GM18526 (cell line): ENCODE measurements around the gene SF3A2.

Experiments
- POLR2A ChIP-seq: IDR thresholded peaks from 3 replicates; pipeline ENCODE4 v1.6.1; 2011; ENCODE audit not compliant: insufficient read length; ENCODE audit errors: extremely low read depth

The SF3A2 gene

GRCh38 chr19:2216361-2217225 is 20.0 kb upstream of the SF3A2 start:
- TF ChIP-seq POLR2A, result no peak

GRCh38 chr19:2217591-2217990 is 19.0 kb upstream of the SF3A2 start:
- no peak for TF ChIP-seq POLR2A

- TF ChIP-seq POLR2A, result no peak
These were observed 16.9 kb upstream of the SF3A2 start for GRCh38 chr19:2219726-2220125.

DNA sequence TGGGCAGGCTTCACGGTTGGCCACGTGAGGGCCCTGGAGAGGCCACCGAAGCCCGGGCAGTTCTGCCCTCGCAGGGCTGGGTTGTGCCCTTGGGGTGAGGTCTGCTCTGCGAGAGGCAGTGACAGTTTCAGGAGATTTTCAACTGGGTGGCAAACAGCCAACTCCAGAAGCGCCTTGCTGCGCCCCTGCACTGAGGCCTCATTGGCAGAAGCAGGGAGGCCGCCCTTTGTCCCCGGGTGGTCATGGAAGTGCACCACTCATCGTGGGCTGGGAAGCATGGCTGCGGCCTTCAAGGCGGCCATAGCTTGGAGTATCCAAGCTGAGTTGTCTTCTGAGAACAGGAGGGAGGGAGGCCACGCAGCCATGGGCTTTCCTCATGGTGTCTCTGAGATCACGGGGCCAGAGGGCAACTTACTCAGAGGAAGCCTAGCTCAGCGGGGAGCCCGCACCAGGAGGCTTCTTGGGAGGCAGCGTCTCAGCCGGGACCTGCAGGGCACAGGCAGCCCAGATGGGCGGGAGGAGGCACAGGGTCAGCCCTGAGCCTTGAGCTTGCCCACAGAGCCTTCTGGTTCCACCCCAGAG is 15.3 kb upstream of the SF3A2 start:
- no peak for TF ChIP-seq POLR2A

DNA sequence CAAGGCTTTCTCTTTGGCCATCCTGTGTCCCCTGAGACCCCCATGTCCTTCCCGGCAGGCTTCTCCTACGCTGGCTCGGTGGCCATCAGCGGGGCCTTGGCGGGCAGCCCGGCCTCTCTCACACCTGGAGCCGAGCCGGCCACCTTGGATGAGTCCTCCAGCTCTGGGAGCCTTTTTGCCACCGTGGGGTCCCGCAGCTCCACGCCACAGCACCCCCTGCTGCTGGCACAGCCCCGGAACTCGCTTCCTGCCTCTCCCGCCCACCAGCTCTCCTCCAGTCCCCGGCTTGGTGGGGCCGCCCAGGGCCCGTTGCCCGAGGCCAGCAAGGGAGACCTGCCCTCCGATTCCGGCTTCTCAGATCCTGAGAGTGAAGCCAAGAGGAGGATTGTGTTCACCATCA is 14.7 kb upstream of the SF3A2 start:
- no peak for TF ChIP-seq POLR2A

DNA sequence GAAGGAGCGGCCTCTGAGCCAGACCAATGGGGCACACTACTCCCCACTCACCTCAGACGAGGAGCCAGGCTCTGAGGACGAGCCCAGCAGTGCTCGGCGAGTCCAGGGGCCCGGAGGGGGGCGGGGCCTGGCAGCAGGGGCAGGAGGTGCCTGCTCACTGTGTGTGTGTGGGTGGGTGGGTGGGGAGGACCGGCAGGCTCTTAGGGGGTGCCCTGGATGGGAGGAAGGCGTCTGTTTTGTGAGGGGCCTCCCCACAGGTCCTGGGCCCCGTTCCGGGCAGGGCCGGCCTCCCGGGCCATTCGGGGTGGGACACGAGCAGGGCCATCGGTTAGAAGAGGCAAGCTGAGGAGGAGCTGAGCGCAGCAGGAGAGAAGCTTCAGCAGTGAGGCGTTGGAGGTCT is 13.2 kb upstream of the SF3A2 start:
- TF ChIP-seq POLR2A, result no peak

- no peak for TF ChIP-seq POLR2A
These were observed 12.7 kb upstream of the SF3A2 start for GRCh38 chr19:2223959-2224358.

- no peak for TF ChIP-seq POLR2A
These were observed 11.8 kb upstream of the SF3A2 start for GRCh38 chr19:2224754-2225349.

GRCh38 chr19:2225415-2226050 is 11.1 kb upstream of the SF3A2 start:
- TF ChIP-seq POLR2A, result no peak

GRCh38 chr19:2226051-2226839 is 10.4 kb upstream of the SF3A2 start:
- no peak for TF ChIP-seq POLR2A

DNA sequence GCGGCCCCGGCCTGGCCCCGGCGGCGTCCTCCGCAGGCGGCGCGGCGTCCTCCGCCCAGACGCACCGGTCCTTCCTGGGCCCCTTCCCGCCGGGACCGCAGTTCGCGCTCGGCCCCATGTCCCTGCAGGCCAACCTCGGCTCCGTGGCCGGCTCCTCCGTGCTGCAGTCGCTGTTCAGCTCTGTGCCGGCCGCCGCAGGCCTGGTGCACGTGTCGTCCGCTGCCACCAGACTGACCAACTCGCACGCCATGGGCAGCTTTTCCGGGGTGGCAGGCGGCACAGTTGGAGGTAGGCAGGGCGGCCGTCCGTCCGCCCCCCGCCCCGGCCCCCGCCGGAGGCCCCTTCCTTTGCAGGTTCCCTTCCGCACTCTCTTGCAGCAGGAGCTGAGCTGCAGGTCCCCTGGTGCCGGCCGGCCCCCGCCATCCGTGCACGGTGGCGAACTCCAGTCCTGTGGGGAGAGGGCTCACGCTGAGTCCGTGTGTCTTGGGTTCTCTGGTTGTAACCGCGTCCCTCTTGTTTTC is 9.7 kb upstream of the SF3A2 start:
- TF ChIP-seq POLR2A, result no peak

- TF ChIP-seq POLR2A, result no peak
These were observed 9.0 kb upstream of the SF3A2 start for GRCh38 chr19:2227415-2228156.

DNA sequence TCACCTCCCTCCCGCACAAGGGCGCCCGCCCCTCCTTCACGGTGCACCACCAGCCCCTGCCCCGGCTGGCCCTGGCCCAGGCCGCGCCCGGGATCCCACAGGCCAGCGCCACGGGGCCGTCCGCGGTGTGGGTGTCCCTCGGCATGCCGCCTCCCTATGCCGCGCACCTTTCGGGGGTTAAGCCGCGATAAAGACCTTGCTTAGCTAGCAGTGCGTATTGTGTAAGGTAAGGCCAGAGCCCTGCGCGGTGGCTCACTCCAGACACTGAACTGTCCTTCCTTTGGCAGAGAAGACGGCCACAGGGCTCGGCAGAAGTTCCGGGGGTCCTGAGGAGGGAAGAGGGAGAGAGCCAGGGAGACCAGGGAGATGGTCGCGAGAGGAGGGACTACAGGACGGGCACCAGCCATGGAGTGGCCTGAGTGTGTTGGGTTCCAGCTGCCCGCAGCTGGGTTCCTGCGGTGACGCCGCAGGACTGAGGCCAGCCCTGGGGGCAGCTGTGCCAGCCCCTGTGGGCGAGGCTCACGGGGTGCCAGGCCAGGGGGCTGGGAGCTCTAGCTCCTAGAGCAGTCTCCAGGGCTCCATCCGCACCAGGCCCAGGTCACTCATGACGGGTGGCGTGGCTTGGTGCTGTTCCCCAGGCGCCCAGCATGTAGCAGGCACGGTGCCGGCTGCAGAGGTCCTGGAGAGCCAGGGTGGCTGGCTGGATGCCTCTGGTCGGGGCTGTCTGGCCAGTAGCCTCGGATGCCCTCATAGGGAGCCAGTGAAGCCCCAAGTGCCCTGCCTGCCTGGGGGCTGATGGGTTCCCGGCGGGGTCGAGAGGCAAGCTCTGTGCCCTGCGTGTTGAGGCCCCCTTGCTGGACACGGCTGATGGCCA is 8.2 kb upstream of the SF3A2 start:
- no peak for TF ChIP-seq POLR2A
